Fibroblast of lung (primary cell): Measurements from ENCODE around the gene NCKAP5.

Experiments used
- EZH2 ChIP-seq: IDR thresholded peaks from 2 replicates; pipeline ENCODE4 v1.5.1; 2012; ENCODE audit warnings: low read length, control low read depth, mild to moderate bottlenecking; ENCODE audit errors: missing control alignments
- TF ChIP-seq, protein P1 (sequence below), 2 donors: IDR thresholded peaks in 1 of 2; conservative IDR thresholded peaks in 1 of 2; 1 replicate in 1 of 2; 2 replicates in 1 of 2; pipeline ENCODE4 v1.5.1; 2011 to 2012; ENCODE audit warnings: low read length in 2 of 2, control low read depth in 1 of 2, inconsistent platforms in 1 of 2, low read depth in 1 of 2, mild to moderate bottlenecking in 1 of 2

DNA sequence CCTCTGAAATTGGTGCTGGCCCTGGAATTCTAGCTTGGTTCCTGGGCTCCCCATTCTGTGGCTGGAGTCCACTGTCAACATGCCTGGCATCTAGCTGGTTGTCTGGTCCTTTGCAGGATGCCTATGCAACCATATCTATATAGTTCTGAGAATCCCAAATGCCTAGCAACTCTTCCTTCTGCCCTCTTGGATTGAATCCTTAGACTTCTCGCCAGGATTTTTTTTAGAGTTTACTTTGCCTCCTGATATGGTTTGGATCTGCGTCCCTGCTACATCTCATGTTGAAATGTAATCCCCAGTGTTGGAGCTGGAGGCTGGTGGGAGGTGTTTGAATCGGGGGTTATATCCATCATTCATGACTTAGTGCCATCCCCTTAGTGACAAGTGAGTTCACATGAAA, 833.3 kb downstream of the NCKAP5 start:
- TF ChIP-seq, protein P1, sequence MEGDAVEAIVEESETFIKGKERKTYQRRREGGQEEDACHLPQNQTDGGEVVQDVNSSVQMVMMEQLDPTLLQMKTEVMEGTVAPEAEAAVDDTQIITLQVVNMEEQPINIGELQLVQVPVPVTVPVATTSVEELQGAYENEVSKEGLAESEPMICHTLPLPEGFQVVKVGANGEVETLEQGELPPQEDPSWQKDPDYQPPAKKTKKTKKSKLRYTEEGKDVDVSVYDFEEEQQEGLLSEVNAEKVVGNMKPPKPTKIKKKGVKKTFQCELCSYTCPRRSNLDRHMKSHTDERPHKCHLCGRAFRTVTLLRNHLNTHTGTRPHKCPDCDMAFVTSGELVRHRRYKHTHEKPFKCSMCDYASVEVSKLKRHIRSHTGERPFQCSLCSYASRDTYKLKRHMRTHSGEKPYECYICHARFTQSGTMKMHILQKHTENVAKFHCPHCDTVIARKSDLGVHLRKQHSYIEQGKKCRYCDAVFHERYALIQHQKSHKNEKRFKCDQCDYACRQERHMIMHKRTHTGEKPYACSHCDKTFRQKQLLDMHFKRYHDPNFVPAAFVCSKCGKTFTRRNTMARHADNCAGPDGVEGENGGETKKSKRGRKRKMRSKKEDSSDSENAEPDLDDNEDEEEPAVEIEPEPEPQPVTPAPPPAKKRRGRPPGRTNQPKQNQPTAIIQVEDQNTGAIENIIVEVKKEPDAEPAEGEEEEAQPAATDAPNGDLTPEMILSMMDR (conservative IDR thresholded peaks at IDR 0.05 in 1 of 2, IDR thresholded peaks at IDR 0.05 in 1 of 2; ENCODE audit: low read depth in 1 of 2, low read length in 2 of 2), result no peak
- no peak for TF ChIP-seq EZH2
